Trophoblast cell (in vitro differentiated cells and primary cell): ENCODE measurements around the gene OR4D1. TPM values are rescaled to one million over a fixed set of nuclear protein-coding genes. Genes with fewer than 3 reads are reported as not detected.
"Not testable (repeated sequence)": the region's sequence is repeated elsewhere in the genome, so short reads cannot be mapped to it uniquely, and the experiment has no call there.

Experiments
- DNase-seq, 2 donors: peaks; one replicate each; pipeline ENCODE4 v3.0.0-alpha.2; 2016
- H2AFZ ChIP-seq: 2 replicates; pipeline ENCODE4 v1.6.1; 2013; ENCODE audit warnings: low read length, moderate library complexity, mild to moderate bottlenecking; ENCODE audit not compliant: insufficient read depth, poor library complexity
- H2AK5ac ChIP-seq: 2 replicates; pipeline ENCODE4 v1.6.1; 2013; ENCODE audit warnings: mild to moderate bottlenecking, low read length
- H2BK120ac ChIP-seq: 2 replicates; pipeline ENCODE4 v1.6.1; 2013; ENCODE audit warnings: low read length, mild to moderate bottlenecking, moderate library complexity; ENCODE audit not compliant: insufficient read depth, poor library complexity
- H2BK12ac ChIP-seq: 2 replicates; pipeline ENCODE4 v1.6.1; 2013; ENCODE audit warnings: mild to moderate bottlenecking, low read length, moderate library complexity
- H2BK5ac ChIP-seq: 2 replicates; pipeline ENCODE4 v1.6.1; 2013; ENCODE audit warnings: low read length, low read depth, moderate library complexity, mild to moderate bottlenecking; ENCODE audit not compliant: poor library complexity
- H3K14ac ChIP-seq: 2 replicates; pipeline ENCODE4 v1.6.1; 2013; ENCODE audit warnings: mild to moderate bottlenecking, low read length
- H3K18ac ChIP-seq: 2 replicates; pipeline ENCODE4 v1.6.1; 2013; ENCODE audit warnings: mild to moderate bottlenecking, low read length
- H3K23ac ChIP-seq: 2 replicates; pipeline ENCODE4 v1.6.1; 2013; ENCODE audit warnings: low read length
- H3K27ac ChIP-seq: 2 replicates; pipeline ENCODE4 v1.5.1; 2013; ENCODE audit warnings: low read depth, mild to moderate bottlenecking, inconsistent platforms, low read length, moderate library complexity
- H3K27me3 ChIP-seq: 2 replicates; pipeline ENCODE4 v1.6.1; 2013; ENCODE audit warnings: inconsistent platforms, mild to moderate bottlenecking, low read length, moderate library complexity; ENCODE audit not compliant: insufficient read depth
- H3K36me3 ChIP-seq, 2 experiments: 1 replicate in 1 of 2; 2 replicates in 1 of 2; pipeline ENCODE4 v1.6.1; 2013; ENCODE audit warnings: low read length in 2 of 2, mild to moderate bottlenecking in 2 of 2, moderate library complexity in 1 of 2; ENCODE audit not compliant: insufficient read depth in 2 of 2, control insufficient read depth in 1 of 2
- H3K4ac ChIP-seq: 2 replicates; pipeline ENCODE4 v1.6.1; 2013; ENCODE audit warnings: low read depth, mild to moderate bottlenecking, low read length, moderate library complexity
- H3K4me1 ChIP-seq, 2 experiments: 1 replicate in 1 of 2; 2 replicates in 1 of 2; pipeline ENCODE4 v1.6.1; 2013; ENCODE audit warnings: low read length in 2 of 2, mild to moderate bottlenecking in 2 of 2, moderate library complexity in 1 of 2; ENCODE audit not compliant: insufficient read depth in 2 of 2, control insufficient read depth in 1 of 2
- H3K4me2 ChIP-seq: 2 replicates; pipeline ENCODE4 v1.6.1; 2013; ENCODE audit warnings: inconsistent platforms, mild to moderate bottlenecking, low read length, moderate library complexity
- H3K4me3 ChIP-seq: 2 replicates; pipeline ENCODE4 v1.5.1; 2013; ENCODE audit warnings: mild to moderate bottlenecking, low read depth, low read length, inconsistent platforms
- H3K79me1 ChIP-seq: one replicate; pipeline ENCODE4 v1.6.1; 2013; ENCODE audit warnings: low read length
- H3K79me2 ChIP-seq: 2 replicates; pipeline ENCODE4 v1.6.1; 2013; ENCODE audit warnings: low read length, mild to moderate bottlenecking; ENCODE audit not compliant: control insufficient read depth, insufficient read depth, poor library complexity
- H3K9ac ChIP-seq: 2 replicates; pipeline ENCODE4 v1.6.1; 2013; ENCODE audit warnings: mild to moderate bottlenecking, low read length
- H3K9me3 ChIP-seq: 2 replicates; pipeline ENCODE4 v1.6.1; 2013; ENCODE audit warnings: low read depth, mild to moderate bottlenecking, control low read depth, inconsistent platforms, low read length; ENCODE audit not compliant: insufficient read depth
- H4K12ac ChIP-seq: 2 replicates; pipeline ENCODE4 v1.6.1; 2013; ENCODE audit warnings: low read depth, mild to moderate bottlenecking, low read length, moderate library complexity
- H4K8ac ChIP-seq: 2 replicates; pipeline ENCODE4 v1.6.1; 2013; ENCODE audit warnings: low read depth, mild to moderate bottlenecking, low read length, moderate library complexity
- H4K91ac ChIP-seq: one replicate; pipeline ENCODE4 v1.6.1; 2013; ENCODE audit warnings: low read depth, mild to moderate bottlenecking, low read length, moderate library complexity
- WGBS: extraction: QIAGEN DNeasy Blood & Tissue Kit; methylation state at CpG from one replicate; pipeline ENCODE4 v1.1.7; 2013; ENCODE audit warnings: missing lambda C conversion rate; ENCODE audit not compliant: insufficient read length, insufficient coverage; ENCODE audit errors: extremely low coverage; 5-methylcytosine and 5-hydroxymethylcytosine counted together
- polyA plus RNA-seq: library from polyadenylated mRNA; stranded (reverse); fragments of 200-250 nt; gene quantifications from 2 replicates; pipeline ENCODE4 v1.2.3, GENCODE V29; 2013

OR4D1 gene
- 0.01 TPM in 1 of 2 replicates, not detected in the other for polyA plus RNA-seq

- DNase-seq, result no peak
- H3K23ac ChIP-seq, result no peak within 1 kb of the TSS
- H3K79me2 ChIP-seq, result no peaks in the 10 kb centered on the region
- H3K4ac ChIP-seq, result no peak within 1 kb of the TSS
- H4K12ac ChIP-seq, result no peak within 1 kb of the TSS
- no peaks in the 10 kb centered on the region for H3K27me3 ChIP-seq
- H2AK5ac ChIP-seq, result no peak within 1 kb of the TSS
- WGBS, result no CpG with 5 or more reads among the region's 1 CpG
- no peaks in the 10 kb centered on the region for H3K4me1 ChIP-seq
- H4K91ac ChIP-seq, result no peak within 1 kb of the TSS
- H3K4me3 ChIP-seq, result no peak within 1 kb of the TSS
- no peak within 1 kb of the TSS for H2BK12ac ChIP-seq
- H3K27ac ChIP-seq, result no peak within 1 kb of the TSS
- no peak within 1 kb of the TSS for H3K18ac ChIP-seq
- no peak within 1 kb of the TSS for H4K8ac ChIP-seq
- H2AFZ ChIP-seq, result no peak within 1 kb of the TSS
- H3K4me2 ChIP-seq, result no peak within 1 kb of the TSS
- H3K79me1 ChIP-seq, result no peaks in the 10 kb centered on the region
- H3K9me3 ChIP-seq, result peaks cover 1% of the 10 kb centered on the region
- H3K9ac ChIP-seq, result no peak within 1 kb of the TSS
- H2BK5ac ChIP-seq, result no peak within 1 kb of the TSS
- no peak within 1 kb of the TSS for H3K14ac ChIP-seq
- H2BK120ac ChIP-seq, result no peak within 1 kb of the TSS
- H3K36me3 ChIP-seq, result no peaks in the 10 kb centered on the region
Measured at GRCh38 chr17:58147930-58148434, at the start of gene OR4D1. TSS of gene OR4D1 (plus strand) at chr17:58148384. CDS start at chr17:58155154, 6,770 bp downstream.

- no peaks in the 10 kb centered on the region for H3K9me3 ChIP-seq
- H4K91ac ChIP-seq, result no peak overlapping the region
- H3K4me3 ChIP-seq, result no peak overlapping the region
- no peak overlapping the region for H3K23ac ChIP-seq
- no peak overlapping the region for H3K4me2 ChIP-seq
- no peak overlapping the region for H2BK12ac ChIP-seq
- no peak for DNase-seq
- H4K12ac ChIP-seq, result no peak overlapping the region
- H2AK5ac ChIP-seq, result no peak overlapping the region
- no peak overlapping the region for H3K27ac ChIP-seq
- no peaks in the 10 kb centered on the region for H3K4me1 ChIP-seq
- H3K79me2 ChIP-seq, result no peaks in the 10 kb centered on the region
- H2BK5ac ChIP-seq, result no peak overlapping the region
- H3K4ac ChIP-seq, result no peak overlapping the region
- no peaks in the 10 kb centered on the region for H3K27me3 ChIP-seq
- no peaks in the 10 kb centered on the region for H3K79me1 ChIP-seq
- H3K36me3 ChIP-seq, result no peaks in the 10 kb centered on the region
- H3K14ac ChIP-seq, result no peak overlapping the region
- no peak overlapping the region for H2BK120ac ChIP-seq
- H3K18ac ChIP-seq, result no peak overlapping the region
- no peak overlapping the region for H2AFZ ChIP-seq
- H4K8ac ChIP-seq, result no peak overlapping the region
- H3K9ac ChIP-seq, result no peak overlapping the region
Measured at GRCh38 chr17:58100506-58100905, 47.7 kb upstream of the OR4D1 start.

GRCh38 chr17:58101898-58102297 lies 46.3 kb upstream of the OR4D1 start:
- not testable (repeated sequence) for H3K79me2 ChIP-seq, H3K9ac ChIP-seq, H3K36me3 ChIP-seq, H3K4me2 ChIP-seq, H3K27ac ChIP-seq, H3K18ac ChIP-seq, H4K12ac ChIP-seq, H2BK12ac ChIP-seq, H2BK5ac ChIP-seq, H4K91ac ChIP-seq, H3K14ac ChIP-seq, H3K4ac ChIP-seq, H3K4me1 ChIP-seq, H4K8ac ChIP-seq, H3K4me3 ChIP-seq, H3K23ac ChIP-seq, H2BK120ac ChIP-seq, H3K9me3 ChIP-seq, H2AFZ ChIP-seq, H3K27me3 ChIP-seq, H2AK5ac ChIP-seq, H3K79me1 ChIP-seq
- peak in 1 of 2 donors; percentile 44 for DNase-seq

- H3K79me2 ChIP-seq, result no peaks in the 10 kb centered on the region
- no CpG with 5 or more reads among the region's 1 CpG for WGBS
- H4K91ac ChIP-seq, result no peak overlapping the region
- H3K9ac ChIP-seq, result no peak overlapping the region
- H3K4me1 ChIP-seq, result no peaks in the 10 kb centered on the region
- DNase-seq, result peak in 1 of 2 donors; percentile 51
- H3K79me1 ChIP-seq, result no peaks in the 10 kb centered on the region
- no peak overlapping the region for H2BK12ac ChIP-seq
- H3K4ac ChIP-seq, result no peak overlapping the region
- no peak overlapping the region for H3K18ac ChIP-seq
- H3K14ac ChIP-seq, result no peak overlapping the region
- H3K27ac ChIP-seq, result no peak overlapping the region
- no peak overlapping the region for H2AFZ ChIP-seq
- no peak overlapping the region for H2BK5ac ChIP-seq
- no peak overlapping the region for H3K23ac ChIP-seq
- H3K27me3 ChIP-seq, result no peaks in the 10 kb centered on the region
- H3K36me3 ChIP-seq, result no peaks in the 10 kb centered on the region
- H2BK120ac ChIP-seq, result no peak overlapping the region
- H3K4me3 ChIP-seq, result no peak overlapping the region
- H4K8ac ChIP-seq, result no peak overlapping the region
- no peak overlapping the region for H2AK5ac ChIP-seq
- no peak overlapping the region for H4K12ac ChIP-seq
- H3K9me3 ChIP-seq, result no peaks in the 10 kb centered on the region
- no peak overlapping the region for H3K4me2 ChIP-seq
Measured at GRCh38 chr17:58105093-58105492, 43.1 kb upstream of the OR4D1 start.
